Endothelial cell (in vitro differentiated cells): ENCODE measurements around the gene RNF125. TPM values are rescaled to one million over a fixed set of nuclear protein-coding genes. Genes with fewer than 3 reads are reported as not detected.
A peak's percentile ranks its signal among the peaks of the same experiment; 100 is the strongest.

Experiments
- DNase-seq: peaks from one replicate; pipeline ENCODE4 v3.0.0; 2021; ENCODE audit warnings: low spot score
- H3K27ac Mint-ChIP-seq: one replicate; pipeline ENCODE4 v1.8.0; 2021; ENCODE audit warnings: mixed read lengths, inconsistent platforms; ENCODE audit not compliant: unreplicated experiment
- H3K27me3 Mint-ChIP-seq: one replicate; pipeline ENCODE4 v1.8.0; 2021; ENCODE audit warnings: mild to moderate bottlenecking, moderate library complexity, mixed read lengths, inconsistent platforms; ENCODE audit not compliant: unreplicated experiment
- H3K36me3 Mint-ChIP-seq: one replicate; pipeline ENCODE4 v1.8.0; 2021; ENCODE audit warnings: mild to moderate bottlenecking, low read depth, mixed read lengths, inconsistent platforms; ENCODE audit not compliant: unreplicated experiment
- H3K4me1 Mint-ChIP-seq: one replicate; pipeline ENCODE4 v1.8.0; 2021; ENCODE audit warnings: mild to moderate bottlenecking, mixed read lengths, inconsistent platforms; ENCODE audit not compliant: unreplicated experiment
- H3K4me3 Mint-ChIP-seq: one replicate; pipeline ENCODE4 v1.8.0; 2021; ENCODE audit warnings: mild to moderate bottlenecking, mixed read lengths, inconsistent platforms; ENCODE audit not compliant: unreplicated experiment
- H3K9me3 Mint-ChIP-seq: one replicate; pipeline ENCODE4 v1.8.0; 2021; ENCODE audit warnings: mixed read lengths, inconsistent platforms; ENCODE audit not compliant: unreplicated experiment
- CTCF ChIP-seq: fragments of 200-600 bp; sonication (generic); IDR thresholded peaks from one replicate; pipeline ENCODE4 v1.5.0; 2021; ENCODE audit warnings: antibody characterized with exemption; ENCODE audit not compliant: unreplicated experiment
- total RNA-seq: library from RNA; stranded (reverse); fragmentation: NEBNext Ultra II Directional; extraction: Animal tissue kit (Norgen Biotek cat#: 25700); gene quantifications from one replicate; pipeline ENCODE4 v1.2.1, GENCODE V29; 2021; ENCODE audit not compliant: unreplicated experiment

Gene RNF125
- total RNA-seq, 1 donor from 2014 or later: 5.2 TPM

DNA sequence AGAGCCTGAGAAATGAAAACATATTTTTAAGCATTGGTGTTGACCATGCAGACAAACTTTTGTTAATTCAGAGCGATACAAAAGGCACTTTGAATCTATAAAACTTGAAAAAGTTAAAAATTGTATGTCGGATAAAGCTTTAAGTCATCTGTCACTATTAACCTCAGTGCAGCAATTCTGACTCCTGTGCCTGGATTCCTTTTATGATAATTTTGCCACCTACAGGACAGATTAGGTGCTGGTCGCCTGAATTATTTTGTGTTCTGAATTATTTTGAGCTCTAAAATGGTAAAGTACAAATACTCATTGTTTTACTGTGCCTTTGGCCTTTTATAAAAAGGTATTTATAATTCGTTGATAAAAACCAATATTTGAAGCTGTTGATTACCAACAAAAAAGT lies 53.7 kb downstream of the RNF125 start:
- no peak for DNase-seq
- H3K4me1 Mint-ChIP-seq: no peaks in the 10 kb centered on the region
- peak; percentile 66 for TF ChIP-seq CTCF
- no peaks in the 10 kb centered on the region for H3K36me3 Mint-ChIP-seq
- no peak overlapping the region for H3K4me3 Mint-ChIP-seq
- H3K9me3 Mint-ChIP-seq: no peaks in the 10 kb centered on the region
- no peaks in the 10 kb centered on the region for H3K27me3 Mint-ChIP-seq
- no peak overlapping the region for H3K27ac Mint-ChIP-seq

DNA sequence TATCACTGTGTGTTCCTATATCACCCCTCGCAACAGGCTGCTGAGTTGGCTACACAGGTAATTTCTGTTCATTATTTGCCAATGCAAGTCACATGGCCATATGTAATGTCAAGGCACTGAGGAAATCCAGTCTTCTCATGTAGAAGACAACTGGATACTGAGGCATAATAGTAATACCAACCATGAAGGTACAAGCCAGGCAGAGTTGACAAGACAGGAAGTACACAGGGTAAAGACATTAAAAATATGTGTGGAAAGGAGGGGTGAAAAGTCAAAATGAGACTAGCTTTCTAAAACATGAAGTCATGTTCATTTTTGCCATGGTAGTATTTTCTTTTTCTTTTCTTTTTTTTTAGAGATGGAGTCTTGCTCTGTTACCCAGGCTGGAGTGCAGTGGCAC lies 55.6 kb downstream of the RNF125 start:
- no peaks in the 10 kb centered on the region for H3K36me3 Mint-ChIP-seq
- H3K9me3 Mint-ChIP-seq: no peaks in the 10 kb centered on the region
- no peak overlapping the region for H3K4me3 Mint-ChIP-seq
- no peak for TF ChIP-seq CTCF
- H3K4me1 Mint-ChIP-seq: no peaks in the 10 kb centered on the region
- no peak overlapping the region for H3K27ac Mint-ChIP-seq
- DNase-seq: no peak
- no peaks in the 10 kb centered on the region for H3K27me3 Mint-ChIP-seq

DNA sequence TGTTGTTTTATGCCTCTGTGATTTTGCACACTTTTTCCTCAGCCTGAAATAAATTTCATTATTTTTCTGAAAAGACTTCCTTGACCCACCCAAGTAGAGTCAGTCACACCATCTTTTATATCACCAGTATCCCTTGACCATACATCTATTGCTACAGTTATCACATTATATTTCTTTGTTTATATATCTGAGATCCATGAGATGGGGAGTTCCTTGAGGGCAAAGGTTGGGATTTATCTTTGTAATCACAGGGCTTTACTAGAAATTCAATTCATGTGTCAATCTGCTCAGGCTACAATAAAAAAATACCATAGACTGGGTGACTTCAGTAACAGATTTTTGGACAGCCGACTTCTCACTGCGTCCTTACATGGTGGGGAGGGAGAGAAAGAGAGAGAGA lies 60.2 kb downstream of the RNF125 start:
- TF ChIP-seq CTCF: no peak
- no peaks in the 10 kb centered on the region for H3K36me3 Mint-ChIP-seq
- DNase-seq: no peak
- no peak overlapping the region for H3K27ac Mint-ChIP-seq
- peaks cover 7% of the 10 kb centered on the region for H3K4me1 Mint-ChIP-seq
- H3K4me3 Mint-ChIP-seq: no peak overlapping the region
- H3K27me3 Mint-ChIP-seq: no peaks in the 10 kb centered on the region
- no peaks in the 10 kb centered on the region for H3K9me3 Mint-ChIP-seq

- H3K27ac Mint-ChIP-seq: no peak overlapping the region
- no peak for DNase-seq
- peaks cover 11% of the 10 kb centered on the region for H3K4me1 Mint-ChIP-seq
- no peaks in the 10 kb centered on the region for H3K27me3 Mint-ChIP-seq
- no peaks in the 10 kb centered on the region for H3K36me3 Mint-ChIP-seq
- no peak for TF ChIP-seq CTCF
- no peak overlapping the region for H3K4me3 Mint-ChIP-seq
- H3K9me3 Mint-ChIP-seq: no peaks in the 10 kb centered on the region
These were observed 63.3 kb downstream of the RNF125 start for GRCh38 chr18:32081881-32082280.

- no peaks in the 10 kb centered on the region for H3K27me3 Mint-ChIP-seq
- DNase-seq: no peak
- H3K36me3 Mint-ChIP-seq: no peaks in the 10 kb centered on the region
- peaks cover 11% of the 10 kb centered on the region for H3K4me1 Mint-ChIP-seq
- H3K27ac Mint-ChIP-seq: no peak overlapping the region
- no peak overlapping the region for H3K4me3 Mint-ChIP-seq
- no peak for TF ChIP-seq CTCF
- H3K9me3 Mint-ChIP-seq: no peaks in the 10 kb centered on the region
These were observed 65.2 kb downstream of the RNF125 start for GRCh38 chr18:32083781-32084180.
